GM18505 (cell line): ENCODE measurements around the gene CELF2.
"Not testable (repeated sequence)": the region's sequence is repeated elsewhere in the genome, so short reads cannot be mapped to it uniquely, and the experiment has no call there.

Source experiments
- ATAC-seq: cut with Tn5 transposase; IDR thresholded peaks from one replicate; pipeline ENCODE4 v1.9.1; 2021; ENCODE audit not compliant: unreplicated experiment
- POLR2A ChIP-seq: IDR thresholded peaks from 4 replicates; pipeline ENCODE4 v1.6.1; 2011; ENCODE audit warnings: borderline replicate concordance; ENCODE audit not compliant: insufficient read depth, insufficient read length; ENCODE audit errors: extremely low read depth

Gene CELF2

GRCh38 chr10:11175823-11176243 is 158.2 kb downstream of the CELF2 start:
- no peak for TF ChIP-seq POLR2A
- ATAC-seq = peak; percentile 37

- peak; percentile 17 for TF ChIP-seq POLR2A
Observed at GRCh38 chr10:11176746-11177145, 159.1 kb downstream of the CELF2 start.

DNA sequence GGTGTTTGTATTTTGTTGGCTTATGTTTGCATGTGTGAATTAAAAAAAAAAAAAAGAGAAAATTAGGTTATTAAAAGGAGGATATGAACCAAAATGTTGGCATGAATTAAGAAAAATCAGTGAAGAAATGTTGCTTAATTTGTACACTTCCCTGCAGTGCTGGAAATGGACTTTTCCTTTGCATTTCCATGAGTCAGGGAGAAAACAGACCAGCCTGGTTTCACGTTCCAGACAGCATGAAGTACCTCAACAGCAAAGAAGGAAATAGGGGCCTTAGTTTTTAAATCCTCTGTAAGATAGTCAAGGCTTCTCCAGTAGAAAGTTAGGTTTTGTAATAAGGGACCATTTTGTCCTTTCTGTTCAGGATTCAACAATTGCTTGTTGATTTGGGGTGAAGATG is 159.7 kb downstream of the CELF2 start:
- ATAC-seq = no peak
- TF ChIP-seq POLR2A = no peak

More at GRCh38 chr10:11176746-11177145, 159.1 kb downstream of the CELF2 start:
- ATAC-seq = no peak

DNA sequence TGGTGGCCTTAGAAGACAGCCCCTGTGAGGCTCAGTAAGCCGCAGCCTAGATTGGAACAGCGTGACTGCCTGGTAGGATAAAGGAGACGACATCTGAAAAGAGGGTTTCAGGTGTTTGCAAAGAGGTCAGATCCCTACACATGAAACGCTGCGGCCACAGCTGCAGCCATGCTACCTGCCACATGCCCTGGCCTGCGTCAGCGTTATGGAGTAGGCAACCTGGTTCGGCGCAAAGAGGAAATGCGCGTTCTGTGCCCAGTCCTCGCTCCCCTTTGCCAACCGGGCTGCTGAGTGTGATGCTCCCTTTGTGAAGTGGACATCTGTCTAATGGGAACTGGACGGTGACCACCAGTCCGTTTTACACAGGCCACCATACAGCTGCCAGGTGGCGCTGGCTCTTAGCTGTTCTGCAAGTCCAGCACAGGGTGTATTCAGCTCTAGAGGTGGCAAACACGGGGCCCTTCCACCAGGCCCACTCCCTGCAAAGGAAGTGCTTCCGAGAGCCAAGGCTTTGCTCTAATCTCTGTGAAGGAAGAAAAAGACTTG is 160.3 kb downstream of the CELF2 start:
- ATAC-seq = no peak
- TF ChIP-seq POLR2A = peak; percentile 31

DNA sequence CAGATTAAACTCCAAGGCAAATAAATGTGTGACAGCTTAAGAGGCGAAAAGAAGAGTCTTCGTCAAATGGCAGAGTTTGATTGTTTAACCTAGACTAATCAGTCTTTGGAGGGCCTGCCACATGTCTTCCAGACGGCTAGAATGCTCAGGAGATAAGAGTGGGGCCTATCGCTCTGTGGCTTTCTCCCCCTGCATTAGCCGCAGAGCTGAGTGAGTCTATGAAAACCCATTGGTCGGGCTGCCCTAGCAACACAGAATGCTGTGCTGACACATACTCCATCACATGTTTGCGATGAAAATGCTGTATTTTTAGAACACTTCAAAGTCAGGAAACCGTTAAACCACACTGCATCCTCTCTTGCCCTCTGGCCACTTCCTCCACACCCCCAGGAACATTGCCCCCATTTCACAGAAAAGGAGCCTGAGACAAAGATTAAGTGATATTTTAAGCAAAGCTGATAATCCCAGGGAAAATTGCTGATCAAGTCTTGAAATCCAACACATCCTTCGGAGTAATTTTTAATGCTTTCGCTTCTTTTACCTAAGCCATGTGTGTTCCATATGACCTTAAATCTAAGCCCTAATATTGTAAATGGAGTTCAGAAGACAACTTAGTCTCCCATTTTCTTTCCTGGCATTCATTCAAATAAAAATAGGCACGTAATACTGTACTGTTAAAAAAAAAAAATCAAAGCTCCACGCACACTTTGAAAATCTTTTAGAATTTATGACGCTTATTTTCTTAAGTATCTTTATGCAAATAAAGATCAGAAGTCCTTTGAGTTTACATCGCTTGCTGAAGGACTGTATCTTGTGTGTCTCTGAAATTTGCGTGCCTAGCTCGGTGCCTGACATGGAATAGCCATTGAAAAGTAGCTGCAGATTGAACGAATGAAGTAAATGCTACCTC is 161.2 kb downstream of the CELF2 start:
- ATAC-seq = peak; percentile 79

GRCh38 chr10:11179516-11180105 is 161.9 kb downstream of the CELF2 start:
- no peak for TF ChIP-seq POLR2A
- no peak for ATAC-seq

More for the DNA sequence above, 161.2 kb downstream of the CELF2 start:
- TF ChIP-seq POLR2A = peak; percentile 61

GRCh38 chr10:11180228-11180627 is 162.6 kb downstream of the CELF2 start:
- no peak for ATAC-seq
- TF ChIP-seq POLR2A = peak; percentile 63

- no peak for ATAC-seq
- TF ChIP-seq POLR2A = no peak
Observed at GRCh38 chr10:11181978-11182377, 164.3 kb downstream of the CELF2 start.

DNA sequence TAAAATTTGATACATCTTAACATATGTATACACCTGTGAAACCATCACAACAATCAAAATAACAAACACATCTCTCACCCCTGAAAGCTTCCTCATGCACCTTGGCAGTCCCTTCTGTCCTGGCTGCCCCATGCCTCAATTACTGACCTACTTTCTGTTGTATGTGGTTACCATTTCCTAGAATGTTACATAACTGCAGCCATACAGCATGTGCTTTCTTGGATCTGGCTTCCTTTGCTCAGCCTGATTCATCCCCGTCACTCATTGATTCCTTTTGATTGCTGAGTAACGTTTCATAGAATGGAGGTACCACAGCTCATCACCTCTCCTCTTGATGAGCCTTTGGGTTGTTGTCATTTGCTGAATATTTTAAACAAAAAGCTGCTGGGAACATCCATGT is 165.3 kb downstream of the CELF2 start:
- no peak for TF ChIP-seq POLR2A
- no peak for ATAC-seq

DNA sequence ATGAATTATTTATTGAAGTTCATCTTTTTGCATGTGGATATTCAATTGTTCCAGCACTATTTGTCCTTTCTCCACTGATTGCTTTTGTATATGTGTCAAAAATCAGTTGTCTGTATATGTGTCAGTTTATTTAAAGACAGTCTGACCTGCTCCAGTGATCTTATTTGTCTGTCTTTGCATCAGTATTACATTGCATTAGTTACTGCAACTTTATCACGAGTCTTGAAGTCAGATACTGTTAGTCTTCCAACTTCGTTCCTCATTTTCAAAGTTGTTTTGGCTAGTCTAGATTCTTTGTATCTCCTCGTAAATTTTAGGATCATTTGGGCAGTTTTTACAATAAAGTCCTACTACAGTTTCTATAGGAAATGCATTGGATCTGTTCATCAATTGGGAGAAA is 166.4 kb downstream of the CELF2 start:
- no peak for TF ChIP-seq POLR2A
- no peak for ATAC-seq

DNA sequence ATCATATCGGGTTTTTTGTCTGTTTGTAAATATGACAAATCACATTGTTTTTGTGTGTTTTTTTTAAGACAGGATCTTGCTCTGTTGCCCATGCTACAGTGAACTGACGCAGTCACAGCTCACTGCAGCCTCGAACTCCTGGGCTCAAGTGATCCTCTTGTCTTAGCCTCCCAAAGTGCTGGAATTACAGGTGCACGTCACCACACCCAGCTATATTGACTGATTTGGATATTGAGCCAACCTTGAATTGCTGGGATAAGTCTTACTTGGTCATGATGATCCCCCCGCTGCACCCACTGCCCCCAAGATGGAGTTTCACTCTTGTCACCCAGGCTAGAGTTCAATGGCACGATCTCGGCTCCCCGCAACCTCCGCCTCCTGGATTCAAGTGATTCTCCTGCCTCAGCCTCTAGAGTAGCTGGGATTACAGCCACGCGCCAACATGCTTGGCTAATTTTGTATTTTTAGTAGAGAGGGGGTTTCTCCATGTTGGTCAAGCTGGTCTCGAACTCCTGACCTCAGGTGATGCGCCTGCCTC is 167.5 kb downstream of the CELF2 start:
- not testable (repeated sequence) for ATAC-seq

DNA sequence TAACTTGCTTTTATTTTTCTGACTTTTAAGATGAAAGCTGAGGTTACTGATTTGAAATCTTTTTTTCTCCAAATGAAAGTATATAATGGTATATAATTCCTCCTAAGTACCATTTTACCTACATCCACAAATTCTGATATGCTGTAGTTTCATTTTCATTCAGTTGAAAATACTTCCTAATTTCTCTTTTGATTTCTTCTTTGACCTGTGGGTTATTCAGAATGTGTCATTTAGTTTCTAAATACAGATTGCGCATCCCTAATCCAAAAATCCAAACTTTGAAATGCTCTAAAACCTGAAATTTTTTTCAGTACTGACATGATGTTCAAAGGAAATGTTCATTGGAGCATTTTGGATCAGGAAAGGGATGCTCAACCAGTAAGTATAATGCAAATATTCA is 168.7 kb downstream of the CELF2 start:
- ATAC-seq = no peak
- TF ChIP-seq POLR2A = no peak

DNA sequence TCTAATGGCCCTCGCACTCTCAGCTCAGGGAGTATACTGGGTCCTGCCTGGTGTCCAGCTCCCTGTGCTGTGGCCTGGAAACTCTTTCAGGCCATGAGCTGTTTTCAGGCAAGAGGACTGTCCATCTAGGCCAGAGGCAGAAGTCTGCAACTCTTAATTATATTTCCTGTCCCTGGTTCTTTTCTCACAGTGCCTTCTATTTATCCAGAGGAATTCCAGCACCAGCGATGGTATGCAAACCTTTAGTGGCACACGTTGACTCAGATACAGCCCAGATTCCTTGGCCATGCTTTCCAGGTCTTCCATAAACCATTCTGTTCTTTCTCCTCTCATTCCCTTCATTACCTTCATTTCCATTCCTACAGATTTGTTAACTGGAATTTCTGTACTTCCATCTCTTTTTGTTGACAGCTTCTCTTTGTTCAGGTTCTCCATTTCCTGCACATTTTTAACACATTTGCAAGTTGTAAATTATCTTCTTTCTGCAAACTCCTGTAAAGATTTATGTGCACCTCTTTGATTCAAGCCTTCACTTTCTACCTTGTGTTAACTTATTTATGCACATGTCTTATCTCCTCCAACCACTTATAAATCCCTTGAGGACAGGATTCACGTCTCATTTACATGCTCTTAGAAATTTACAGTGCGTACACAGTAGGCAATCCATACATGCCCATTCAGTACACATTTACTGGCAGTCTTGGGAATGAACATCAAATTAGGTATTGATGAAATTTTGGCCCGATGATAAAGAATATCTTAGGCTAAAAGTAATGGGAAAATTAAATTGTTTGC is 172.1 kb downstream of the CELF2 start:
- ATAC-seq = no peak
- TF ChIP-seq POLR2A = no peak
